HepG2 (cell line): ENCODE results near the gene KCNIP3. TPM values are rescaled to one million over a fixed set of nuclear protein-coding genes. Genes with fewer than 3 reads are reported as not detected.
A peak's percentile ranks its signal among the peaks of the same experiment; 100 is the strongest.

ENCODE experiments used
- ATAC-seq: fragments of 200-7000 bp; cut with Tn5 transposase; 3 replicates; pipeline ENCODE4 v1.9.1; 2020; ENCODE audit warnings: mild to moderate bottlenecking, moderate library complexity
- BruUV-seq: library from RNA; stranded (reverse); fragments of 400-500 nt; replicated peaks from 2 replicates; lab custom pipeline; 2021; lab: Mats Ljungman, UMichigan
- CTCF ChIA-PET: fragments of 300-600 bp; formaldehyde crosslinking; extraction: SDS; loops from one replicate; lab custom pipeline; 2021; ENCODE audit warnings: low total read pairs, inconsistent platforms, low intra/inter-chr PET ratio; lab: Yijun Ruan, JAX
- POLR2A ChIA-PET: fragments of 350-600 bp; sonication (Branson Sonifier 250); formaldehyde crosslinking; loops from one replicate; lab custom pipeline; 2020; ENCODE audit warnings: antibody characterized with exemption, inconsistent platforms; lab: Yijun Ruan, JAX
- DNase-seq: peaks from one replicate; pipeline ENCODE4 v3.0.0-alpha.2; 2015; ENCODE audit warnings: low spot score
- FAIRE-seq: peaks from 3 replicates; lab custom pipeline; 2011; peaks lifted over from hg19 to GRCh38; lab: Jason Lieb, UNC
- H2AFZ ChIP-seq: one replicate; pipeline ENCODE4 v1.6.1; 2011; ENCODE audit warnings: low read length, inconsistent platforms
- H3K27ac ChIP-seq: fragments of 300-600 bp; 3 replicates; pipeline ENCODE4 v1.8.0; 2011; ENCODE audit warnings: mixed run types, mild to moderate bottlenecking, mixed read lengths, low read length, inconsistent platforms; ENCODE audit not compliant: insufficient read depth; ENCODE audit errors: extremely low read length
- H3K27me3 ChIP-seq, 2 experiments: fragments of 200-600 bp in 1 of 2; 2 replicates in 1 of 2; 3 replicates in 1 of 2; pipeline versions ENCODE4 v1.6.0 to v1.8.0; 2011; ENCODE audit warnings: low read length in 2 of 2, mild to moderate bottlenecking in 2 of 2, moderate library complexity in 2 of 2, inconsistent platforms in 1 of 2; ENCODE audit not compliant: insufficient read depth in 2 of 2, control insufficient read depth in 1 of 2
- H3K36me3 ChIP-seq, 2 experiments: fragments of 200-600 bp in 1 of 2; replicated peaks in 1 of 2; 2 replicates in 1 of 2; 3 replicates in 1 of 2; pipeline versions ENCODE4 v1.5.1 to v1.8.0; 2011; ENCODE audit warnings: low read length in 2 of 2, inconsistent platforms in 1 of 2; ENCODE audit not compliant: insufficient read depth in 2 of 2, control insufficient read depth in 1 of 2
- H3K4me1 ChIP-seq: 2 replicates; pipeline ENCODE4 v1.5.1; 2012; ENCODE audit warnings: low read length, inconsistent platforms; ENCODE audit not compliant: insufficient read depth
- H3K4me2 ChIP-seq: 2 replicates; pipeline ENCODE4 v1.6.0; 2011; ENCODE audit warnings: low read depth, low read length, inconsistent platforms
- H3K4me3 ChIP-seq, 3 experiments: fragments of 200-600 bp in 1 of 3; sonication (generic), shearing (Covaris generic) in 1 of 3; replicated peaks in 1 of 3; 2 replicates each; pipeline ENCODE4 v1.5.1; 2011 to 2016; ENCODE audit warnings: low read length in 3 of 3, inconsistent platforms in 2 of 3, low read depth in 2 of 3, mild to moderate bottlenecking in 2 of 3, control low read depth in 1 of 3, mixed read lengths in 1 of 3; ENCODE audit not compliant: insufficient read depth in 1 of 3
- H3K79me2 ChIP-seq: one replicate; pipeline ENCODE4 v1.6.1; 2011; ENCODE audit warnings: low read length, inconsistent platforms; ENCODE audit not compliant: insufficient read depth
- H3K9ac ChIP-seq: 2 replicates; pipeline ENCODE4 v1.6.0; 2011; ENCODE audit warnings: mild to moderate bottlenecking, low read depth, low read length, inconsistent platforms; ENCODE audit not compliant: insufficient read depth
- H3K9me3 ChIP-seq: 2 replicates; pipeline ENCODE4 v1.5.1; 2012; ENCODE audit warnings: mild to moderate bottlenecking, low read length
- H4K20me1 ChIP-seq: 2 replicates; pipeline ENCODE4 v1.6.0; 2011; ENCODE audit warnings: inconsistent platforms, mild to moderate bottlenecking, low read length, moderate library complexity; ENCODE audit not compliant: insufficient read depth
- DDIT3 ChIP-seq: sonication (generic); formaldehyde crosslinking; IDR thresholded peaks from 2 replicates; pipeline ENCODE4 v1.4.0; 2020; ENCODE audit warnings: mild to moderate bottlenecking, missing genetic modification reagents
- ETV6 ChIP-seq: sonication (generic); formaldehyde crosslinking; conservative IDR thresholded peaks from 2 replicates; pipeline ENCODE4 v1.4.0; 2020; ENCODE audit warnings: missing genetic modification reagents
- FLYWCH1 ChIP-seq: sonication (generic); formaldehyde crosslinking; IDR thresholded peaks from 2 replicates; pipeline ENCODE4 v1.8.1; 2023; ENCODE audit warnings: mild to moderate bottlenecking, missing genetic modification reagents
- GABPA ChIP-seq, 2 experiments: IDR thresholded peaks; 2 replicates each; pipeline ENCODE4 v1.6.1; 2011 to 2016; ENCODE audit warnings: low read depth in 2 of 2, low read length in 1 of 2, missing biosample characterization in 1 of 2, missing genetic modification characterization in 1 of 2
- HDAC1 ChIP-seq: sonication (generic); formaldehyde crosslinking; IDR thresholded peaks from 2 replicates; pipeline ENCODE4 v1.5.1; 2020; ENCODE audit warnings: mild to moderate bottlenecking, missing genetic modification reagents
- JARID2 ChIP-seq: sonication (generic); formaldehyde crosslinking; IDR thresholded peaks from 2 replicates; pipeline ENCODE4 v1.8.1; 2023; ENCODE audit warnings: missing genetic modification reagents, inconsistent platforms; ENCODE audit not compliant: insufficient replicate concordance
- KDM2A ChIP-seq: sonication (generic); formaldehyde crosslinking; IDR thresholded peaks from 2 replicates; pipeline ENCODE4 v1.4.0; 2020; ENCODE audit warnings: low read depth, missing genetic modification reagents, borderline replicate concordance
- PAWR ChIP-seq: sonication (generic); formaldehyde crosslinking; IDR thresholded peaks from 2 replicates; pipeline ENCODE4 v1.4.0; 2020; ENCODE audit warnings: missing genetic modification reagents, mild to moderate bottlenecking, borderline replicate concordance
- PRDM4 ChIP-seq: sonication (generic); formaldehyde crosslinking; IDR thresholded peaks from 2 replicates; pipeline ENCODE4 v1.9.0; 2021; ENCODE audit warnings: missing genetic modification reagents, borderline replicate concordance
- SIX4 ChIP-seq: sonication (generic); formaldehyde crosslinking; IDR thresholded peaks from 2 replicates; pipeline ENCODE4 v1.4.0; 2020; ENCODE audit warnings: missing genetic modification reagents
- STAG1 ChIP-seq: sonication (generic); formaldehyde crosslinking; IDR thresholded peaks from 2 replicates; pipeline ENCODE4 v1.4.0; 2020; ENCODE audit warnings: missing genetic modification reagents
- STAT5B ChIP-seq: sonication (generic); formaldehyde crosslinking; IDR thresholded peaks from 2 replicates; pipeline ENCODE4 v1.4.0; 2020; ENCODE audit warnings: missing genetic modification reagents
- TCF7 ChIP-seq: sonication (generic); IDR thresholded peaks from 2 replicates; pipeline ENCODE4 v1.6.1; 2016; ENCODE audit warnings: antibody characterized with exemption, low read depth
- TFDP1 ChIP-seq: IDR thresholded peaks from 2 replicates; pipeline ENCODE4 v1.6.1; 2016; ENCODE audit warnings: missing compliant biosample characterization, missing genetic modification reagents, borderline replicate concordance
- ZBTB1 ChIP-seq: sonication (generic); formaldehyde crosslinking; IDR thresholded peaks from 2 replicates; pipeline ENCODE4 v1.4.0; 2020; ENCODE audit warnings: missing genetic modification reagents, borderline replicate concordance
- ZMYM3 ChIP-seq: sonication (generic); formaldehyde crosslinking; IDR thresholded peaks from 2 replicates; pipeline ENCODE4 v1.5.1; 2020; ENCODE audit warnings: mild to moderate bottlenecking, missing genetic modification reagents
- ZNF235 ChIP-seq: sonication (generic); formaldehyde crosslinking; IDR thresholded peaks from 2 replicates; pipeline ENCODE4 v1.8.1; 2023; ENCODE audit warnings: mild to moderate bottlenecking, missing genetic modification reagents, borderline replicate concordance
- ZNF274 ChIP-seq: sonication (generic); formaldehyde crosslinking; IDR thresholded peaks from 2 replicates; pipeline ENCODE4 v1.5.1; 2020; ENCODE audit warnings: mild to moderate bottlenecking, missing genetic modification reagents
- ZNF556 ChIP-seq: sonication (generic); formaldehyde crosslinking; IDR thresholded peaks from 2 replicates; pipeline ENCODE4 v1.4.0; 2020; ENCODE audit warnings: mild to moderate bottlenecking, missing genetic modification reagents, borderline replicate concordance
- ZNF737 ChIP-seq: sonication (generic); formaldehyde crosslinking; IDR thresholded peaks from 2 replicates; pipeline ENCODE4 v1.5.0; 2020; ENCODE audit warnings: missing genetic modification reagents, mild to moderate bottlenecking, borderline replicate concordance
- ZNF788 ChIP-seq: sonication (generic); formaldehyde crosslinking; IDR thresholded peaks from 2 replicates; pipeline ENCODE4 v1.5.0; 2020; ENCODE audit warnings: mild to moderate bottlenecking, missing genetic modification reagents, borderline replicate concordance
- ZNF841 ChIP-seq: sonication (generic); formaldehyde crosslinking; IDR thresholded peaks from 2 replicates; pipeline ENCODE4 v1.8.1; 2023; ENCODE audit warnings: missing genetic modification reagents, borderline replicate concordance
- in situ Hi-C: cut with HindIII; loops from 2 replicates; pipeline ENCODE4 v1.10.0; 2017; ENCODE audit warnings: low pct_unique_long_range_greater_than_20kb; ENCODE audit not compliant: extremely low pct_ligation_motif_present
- intact Hi-C: fragments of 100-400 bp; cut with micrococcal nuclease; formaldehyde crosslinking; loops from one replicate; pipeline ENCODE4 v1.10.0; 2022; ENCODE audit not compliant: unreplicated experiment
- polyA plus RNA-seq, 8 experiments: library from polyadenylated mRNA; depleted of rRNA in 3 of 8; stranded (reverse) in 7 of 8; unstranded in 1 of 8; fragments of >200 nt; fragmentation: Illumina TruSeq in 4 of 8; extraction: Trizol in 4 of 8; gene quantifications; 2 replicates each; pipeline versions ENCODE4 v1.2.1 to v1.2.3, GENCODE V29; 2011 to 2016; ENCODE audit warnings: low read depth in 4 of 8, missing spikeins in 1 of 8, mixed read lengths in 1 of 8; ENCODE audit not compliant: insufficient read depth in 1 of 8
- total RNA-seq, 5 experiments: library from RNA; depleted of rRNA; stranded (reverse); fragments of >200 nt; fragmentation: Illumina TruSeq; extraction: Trizol; gene quantifications; 2 replicates each; pipeline ENCODE4 v1.2.3, GENCODE V29; 2016; ENCODE audit warnings: low read depth in 1 of 5

KCNIP3 gene
- total and polyA plus RNA-seq, 2 of the 13 experiments (the other 11 are each of a cell fraction or from before 2014, with no cell fraction given): not detected

DNA sequence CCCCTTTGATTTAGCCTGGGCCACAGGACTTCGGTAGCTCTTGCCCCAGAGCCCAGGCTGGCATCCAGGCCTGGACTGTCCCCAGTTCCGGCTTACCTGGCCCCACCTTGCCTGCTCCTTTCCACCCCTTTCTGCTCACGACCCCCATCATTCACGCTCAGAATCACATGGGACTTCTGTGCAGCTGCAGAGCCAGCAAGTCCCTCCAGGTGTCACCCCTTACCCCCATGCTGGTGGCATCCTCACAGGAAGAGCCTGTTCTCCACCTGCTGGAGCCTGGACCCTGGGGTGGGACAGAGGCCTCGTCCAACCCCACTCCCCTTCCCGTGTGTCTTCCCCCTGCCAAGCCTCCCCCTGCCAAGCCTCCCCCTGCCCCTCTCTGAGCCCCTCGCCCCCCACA, 7.9 kb upstream of the KCNIP3 start (continued):
- TF ChIP-seq TFDP1 (CRISPR knock-in tag): no peak
- no peak for TF ChIP-seq GABPA (IDR thresholded peaks at IDR 0.05; ENCODE audit: low read depth, low read length)
- TF ChIP-seq GABPA (CRISPR knock-in tag; IDR thresholded peaks at IDR 0.05; ENCODE audit: low read depth): no peak
- TF ChIP-seq ZNF274: no peak
- TF ChIP-seq HDAC1 (CRISPR knock-in tag): no peak
- no peak for TF ChIP-seq ZNF841 (CRISPR knock-in tag)
- 0 out of 2 replicates have a peak, but pooled peaks have one; percentile 16 for TF ChIP-seq KDM2A (CRISPR knock-in tag)
- no peak for TF ChIP-seq ZMYM3
- TF ChIP-seq FLYWCH1: no peak
- no peak for TF ChIP-seq ETV6 (CRISPR knock-in tag)
- TF ChIP-seq STAG1 (CRISPR knock-in tag): peak; percentile 61

GRCh38 chr2:95291222-95291621, 5.9 kb upstream of the KCNIP3 start:
- no peaks in the 10 kb centered on the region for H4K20me1 ChIP-seq
- no peak for DNase-seq
- no peaks in the 10 kb centered on the region for H3K4me1 ChIP-seq
- no peaks in the 10 kb centered on the region for H3K36me3 ChIP-seq
- no peaks in the 10 kb centered on the region for H3K79me2 ChIP-seq
- no peak overlapping the region for H3K4me2 ChIP-seq
- no TSS peak for BruUV-seq
- H2AFZ ChIP-seq: no peak overlapping the region
- H3K9me3 ChIP-seq: 0 out of 2 replicates have a peak, but pooled peaks cover 3% of the 10 kb centered on the region
- ChIA-PET POLR2A (no interaction called here), CTCF (no interaction called here)
- no peak for FAIRE-seq
- H3K27me3 ChIP-seq: peaks cover 2 to 35% of the 10 kb centered on the region in 2 experiments; a peak in 4 of 5 replicates
- in situ Hi-C loops (no loop called here), intact Hi-C loops (no loop called here)
- no peak overlapping the region for H3K27ac ChIP-seq
- no peak for ATAC-seq
- TF ChIP-seq JARID2 (CRISPR knock-in tag): no peak
- no peak for TF ChIP-seq ZNF788 (CRISPR knock-in tag)
- TF ChIP-seq ZNF556 (CRISPR knock-in tag): no peak
- no peak for TF ChIP-seq ZNF235 (CRISPR knock-in tag)
- TF ChIP-seq PRDM4 (CRISPR knock-in tag): no peak
- no peak for TF ChIP-seq ZNF737 (CRISPR knock-in tag)
- no peak for TF ChIP-seq STAT5B (CRISPR knock-in tag)
- no peak for TF ChIP-seq PAWR (CRISPR knock-in tag)
- no peak for TF ChIP-seq SIX4
- TF ChIP-seq DDIT3: no peak
- no peak for TF ChIP-seq TCF7
- no peak for TF ChIP-seq ZBTB1
- no peak overlapping the region for H3K4me3 ChIP-seq
- H3K9ac ChIP-seq: no peak overlapping the region
